HepG2 (cell line): ENCODE data around the gene MYH7. TPM values are rescaled to one million over a fixed set of nuclear protein-coding genes. Genes with fewer than 3 reads are reported as not detected.

ENCODE experiments used
- ADNP ChIP-seq: sonication (generic); formaldehyde crosslinking; IDR thresholded peaks from 2 replicates; pipeline ENCODE4 v1.4.0; 2020; ENCODE audit warnings: missing genetic modification reagents
- FOSL2 ChIP-seq: sonication (generic); formaldehyde crosslinking; IDR thresholded peaks from 2 replicates; pipeline ENCODE4 v1.4.0; 2020; ENCODE audit warnings: missing genetic modification reagents
- GABPB1 ChIP-seq: IDR thresholded peaks from 2 replicates; pipeline ENCODE4 v1.6.1; 2016; ENCODE audit warnings: mild to moderate bottlenecking, missing genetic modification reagents, moderate library complexity, missing compliant biosample characterization
- HNF4A ChIP-seq: sonication (generic); formaldehyde crosslinking; IDR thresholded peaks from 2 replicates; pipeline ENCODE4 v1.4.0; 2020; ENCODE audit warnings: missing genetic modification reagents
- HNRNPLL ChIP-seq: fragments of 200-400 bp; formaldehyde crosslinking; IDR thresholded peaks from 2 replicates; pipeline ENCODE4 v1.6.1; 2017; ENCODE audit warnings: mild to moderate bottlenecking, low read depth, low read length; ENCODE audit not compliant: poor library complexity, severe bottlenecking
- KAT8 ChIP-seq: IDR thresholded peaks from 2 replicates; pipeline ENCODE4 v1.6.1; 2016; ENCODE audit warnings: missing genetic modification reagents, missing compliant biosample characterization
- KLF16 ChIP-seq, 2 experiments: sonication (generic) in 1 of 2; formaldehyde crosslinking in 1 of 2; IDR thresholded peaks; 2 replicates each; pipeline versions ENCODE4 v1.6.1 to v1.8.0; 2016 to 2023; ENCODE audit warnings: missing genetic modification reagents in 2 of 2, missing compliant biosample characterization in 1 of 2
- KMT2B ChIP-seq: IDR thresholded peaks from 2 replicates; pipeline ENCODE4 v1.6.1; 2016; ENCODE audit warnings: missing genetic modification reagents, missing compliant biosample characterization
- MEIS1 ChIP-seq: sonication (generic); formaldehyde crosslinking; IDR thresholded peaks from 2 replicates; pipeline ENCODE4 v1.9.0; 2021; ENCODE audit warnings: mild to moderate bottlenecking, missing genetic modification reagents, moderate library complexity, borderline replicate concordance
- MEIS2 ChIP-seq: sonication (generic); formaldehyde crosslinking; IDR thresholded peaks from 2 replicates; pipeline ENCODE4 v1.9.0; 2021; ENCODE audit warnings: mild to moderate bottlenecking, missing genetic modification reagents
- SUZ12 ChIP-seq: fragments of 150-350 bp; IDR thresholded peaks from 2 replicates; pipeline ENCODE4 v1.6.1; 2014; ENCODE audit warnings: low read depth, low read length
- TEF ChIP-seq: sonication (generic); formaldehyde crosslinking; IDR thresholded peaks from 2 replicates; pipeline ENCODE4 v1.5.0; 2020; ENCODE audit warnings: missing genetic modification reagents
- ZNF468 ChIP-seq: sonication (generic); formaldehyde crosslinking; IDR thresholded peaks from 2 replicates; pipeline ENCODE4 v1.8.0; 2022; ENCODE audit warnings: mild to moderate bottlenecking, moderate library complexity, missing genetic modification reagents
- ZNF609 ChIP-seq: sonication (generic); formaldehyde crosslinking; IDR thresholded peaks from 2 replicates; pipeline ENCODE4 v1.4.0; 2020; ENCODE audit warnings: mild to moderate bottlenecking, missing genetic modification reagents, borderline replicate concordance
- ZNF704 ChIP-seq: sonication (generic); formaldehyde crosslinking; IDR thresholded peaks from 2 replicates; pipeline ENCODE4 v1.8.1; 2023; ENCODE audit warnings: mild to moderate bottlenecking, inconsistent platforms, moderate library complexity, missing genetic modification reagents, borderline replicate concordance
- ZNF782 ChIP-seq: sonication (generic); formaldehyde crosslinking; IDR thresholded peaks from 2 replicates; pipeline ENCODE4 v1.4.0; 2020; ENCODE audit warnings: missing genetic modification reagents, mild to moderate bottlenecking, borderline replicate concordance
- polyA plus RNA-seq, 8 experiments: library from polyadenylated mRNA; depleted of rRNA in 3 of 8; stranded (reverse) in 7 of 8; unstranded in 1 of 8; fragments of >200 nt; fragmentation: Illumina TruSeq in 4 of 8; extraction: Trizol in 4 of 8; gene quantifications; 2 replicates each; pipeline versions ENCODE4 v1.2.1 to v1.2.3, GENCODE V29; 2011 to 2016; ENCODE audit warnings: low read depth in 4 of 8, missing spikeins in 1 of 8, mixed read lengths in 1 of 8; ENCODE audit not compliant: insufficient read depth in 1 of 8
- total RNA-seq, 5 experiments: library from RNA; depleted of rRNA; stranded (reverse); fragments of >200 nt; fragmentation: Illumina TruSeq; extraction: Trizol; gene quantifications; 2 replicates each; pipeline ENCODE4 v1.2.3, GENCODE V29; 2016; ENCODE audit warnings: low read depth in 1 of 5
- TF ChIP-seq, protein P1 (sequence below): sonication (generic); formaldehyde crosslinking; IDR thresholded peaks from 2 replicates; pipeline ENCODE4 v1.4.0; 2020; ENCODE audit warnings: missing genetic modification reagents
- TF ChIP-seq, protein P2 (sequence below): sonication (generic); formaldehyde crosslinking; IDR thresholded peaks from 2 replicates; pipeline ENCODE4 v1.4.0; 2020; ENCODE audit warnings: missing genetic modification reagents

MYH7 gene
- total and polyA plus RNA-seq, 2 of the 13 experiments (the other 11 are each of a cell fraction or from before 2014, with no cell fraction given): 0.04 TPM; not detected in 1

GRCh38 chr14:23379366-23380196 lies 55.9 kb downstream of the MYH7 start (continued):
- TF ChIP-seq MEIS2 (CRISPR knock-in tag) (peak; percentile 66), ZNF782 (no peak; the same call in 1 of the 2 replicates), KMT2B (CRISPR knock-in tag) (no peak), ZNF704 (no peak), MEIS1 (CRISPR knock-in tag) (0 out of 2 replicates have a peak, but pooled peaks have one; percentile 57), TEF (CRISPR knock-in tag) (no peak), ZNF468 (CRISPR knock-in tag) (no peak), KAT8 (no peak), SUZ12 (peak; percentile 30; the same call in 1 of the 2 replicates), HNRNPLL (peak; percentile 39), ADNP (no peak), HNF4A (CRISPR knock-in tag) (no peak), KLF16 (CRISPR knock-in tag; IDR thresholded peaks at IDR 0.05) (0 out of 4 replicates have a peak, but pooled peaks of 1 of the 2 experiments have one; percentile 66), FOSL2 (CRISPR knock-in tag) (peak; percentile 63), GABPB1 (peak; percentile 59), ZNF609 (peak; percentile 14; the same call in 1 of the 2 replicates)
- TF ChIP-seq, protein P1, sequence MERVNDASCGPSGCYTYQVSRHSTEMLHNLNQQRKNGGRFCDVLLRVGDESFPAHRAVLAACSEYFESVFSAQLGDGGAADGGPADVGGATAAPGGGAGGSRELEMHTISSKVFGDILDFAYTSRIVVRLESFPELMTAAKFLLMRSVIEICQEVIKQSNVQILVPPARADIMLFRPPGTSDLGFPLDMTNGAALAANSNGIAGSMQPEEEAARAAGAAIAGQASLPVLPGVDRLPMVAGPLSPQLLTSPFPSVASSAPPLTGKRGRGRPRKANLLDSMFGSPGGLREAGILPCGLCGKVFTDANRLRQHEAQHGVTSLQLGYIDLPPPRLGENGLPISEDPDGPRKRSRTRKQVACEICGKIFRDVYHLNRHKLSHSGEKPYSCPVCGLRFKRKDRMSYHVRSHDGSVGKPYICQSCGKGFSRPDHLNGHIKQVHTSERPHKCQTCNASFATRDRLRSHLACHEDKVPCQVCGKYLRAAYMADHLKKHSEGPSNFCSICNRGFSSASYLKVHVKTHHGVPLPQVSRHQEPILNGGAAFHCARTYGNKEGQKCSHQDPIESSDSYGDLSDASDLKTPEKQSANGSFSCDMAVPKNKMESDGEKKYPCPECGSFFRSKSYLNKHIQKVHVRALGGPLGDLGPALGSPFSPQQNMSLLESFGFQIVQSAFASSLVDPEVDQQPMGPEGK (CRISPR knock-in tag): 0 out of 2 replicates have a peak, but pooled peaks have one; percentile 50
- TF ChIP-seq, protein P2, sequence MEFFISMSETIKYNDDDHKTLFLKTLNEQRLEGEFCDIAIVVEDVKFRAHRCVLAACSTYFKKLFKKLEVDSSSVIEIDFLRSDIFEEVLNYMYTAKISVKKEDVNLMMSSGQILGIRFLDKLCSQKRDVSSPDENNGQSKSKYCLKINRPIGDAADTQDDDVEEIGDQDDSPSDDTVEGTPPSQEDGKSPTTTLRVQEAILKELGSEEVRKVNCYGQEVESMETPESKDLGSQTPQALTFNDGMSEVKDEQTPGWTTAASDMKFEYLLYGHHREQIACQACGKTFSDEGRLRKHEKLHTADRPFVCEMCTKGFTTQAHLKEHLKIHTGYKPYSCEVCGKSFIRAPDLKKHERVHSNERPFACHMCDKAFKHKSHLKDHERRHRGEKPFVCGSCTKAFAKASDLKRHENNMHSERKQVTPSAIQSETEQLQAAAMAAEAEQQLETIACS: no peak
